Stimulated activated CD8-positive, alpha-beta memory T cell treated with anti-CD3 and anti-CD28 coated beads, Interleukin-15, amount 100 ng/mL, for 24 hours (primary cell): ENCODE measurements around the gene CACNG6.
"Not testable (repeated sequence)": the region's sequence is repeated elsewhere in the genome, so short reads cannot be mapped to it uniquely, and the experiment has no call there.

Experiments
- DNase-seq: peaks from one replicate; pipeline ENCODE4 v3.0.0-alpha.2; 2020; ENCODE audit warnings: low read depth

CACNG6 gene

GRCh38 chr19:54002495-54003315 is 11.3 kb downstream of the CACNG6 start:
- no peak for DNase-seq

GRCh38 chr19:54009440-54009839 is 18.0 kb downstream of the CACNG6 start:
- no peak for DNase-seq

- DNase-seq: no peak
These were observed 19.0 kb downstream of the CACNG6 start for GRCh38 chr19:54010474-54010873.

GRCh38 chr19:54011507-54012211 is 20.2 kb downstream of the CACNG6 start:
- DNase-seq: no peak

GRCh38 chr19:54013866-54014265 is 22.4 kb downstream of the CACNG6 start:
- no peak for DNase-seq

- DNase-seq: no peak
These were observed 23.6 kb downstream of the CACNG6 start for GRCh38 chr19:54014920-54015560.

GRCh38 chr19:54017261-54017660 is 25.8 kb downstream of the CACNG6 start:
- DNase-seq: no peak

- DNase-seq: no peak
These were observed 29.9 kb downstream of the CACNG6 start for GRCh38 chr19:54021363-54021762.

GRCh38 chr19:54021932-54022331 is 30.5 kb downstream of the CACNG6 start:
- DNase-seq: no peak

- DNase-seq: no peak
These were observed 31.8 kb downstream of the CACNG6 start for GRCh38 chr19:54023191-54023590.

GRCh38 chr19:54024660-54025059 is 33.2 kb downstream of the CACNG6 start:
- no peak for DNase-seq

- DNase-seq: no peak
These were observed 35.2 kb downstream of the CACNG6 start for GRCh38 chr19:54026656-54027055.

- DNase-seq: no peak
These were observed 37.9 kb downstream of the CACNG6 start for GRCh38 chr19:54029301-54029700.

- peak; percentile 10 for DNase-seq
These were observed 38.6 kb downstream of the CACNG6 start for GRCh38 chr19:54029930-54030490.

- DNase-seq: no peak
These were observed 39.6 kb downstream of the CACNG6 start for GRCh38 chr19:54030895-54031586.

- no peak for DNase-seq
These were observed 44.1 kb downstream of the CACNG6 start for GRCh38 chr19:54035215-54036178.

GRCh38 chr19:54036542-54036941 is 45.1 kb downstream of the CACNG6 start:
- not testable (repeated sequence) for DNase-seq

GRCh38 chr19:54040003-54040402 is 48.6 kb downstream of the CACNG6 start:
- DNase-seq: no peak

GRCh38 chr19:54041969-54042606 is 50.7 kb downstream of the CACNG6 start:
- no peak for DNase-seq

- no peak for DNase-seq
These were observed 51.6 kb downstream of the CACNG6 start for GRCh38 chr19:54042989-54043388.
